OCI-LY7 (cell line): ENCODE results near the gene TRIML1.

Experiments used
- CTCF ChIP-seq: fragments of 200-600 bp; sonication (generic); conservative IDR thresholded peaks from 2 replicates; pipeline ENCODE4 v1.5.1; 2014; ENCODE audit warnings: mild to moderate bottlenecking, antibody characterized with exemption, low read length, moderate library complexity, mixed read lengths
- EZH2phosphoT487 ChIP-seq: fragments of 200-600 bp; sonication (generic); IDR thresholded peaks from 2 replicates; pipeline ENCODE4 v1.6.1; 2018; ENCODE audit warnings: low read depth, borderline replicate concordance, mild to moderate bottlenecking, mixed run types, antibody characterized with exemption, low read length, moderate library complexity, mixed read lengths

DNA sequence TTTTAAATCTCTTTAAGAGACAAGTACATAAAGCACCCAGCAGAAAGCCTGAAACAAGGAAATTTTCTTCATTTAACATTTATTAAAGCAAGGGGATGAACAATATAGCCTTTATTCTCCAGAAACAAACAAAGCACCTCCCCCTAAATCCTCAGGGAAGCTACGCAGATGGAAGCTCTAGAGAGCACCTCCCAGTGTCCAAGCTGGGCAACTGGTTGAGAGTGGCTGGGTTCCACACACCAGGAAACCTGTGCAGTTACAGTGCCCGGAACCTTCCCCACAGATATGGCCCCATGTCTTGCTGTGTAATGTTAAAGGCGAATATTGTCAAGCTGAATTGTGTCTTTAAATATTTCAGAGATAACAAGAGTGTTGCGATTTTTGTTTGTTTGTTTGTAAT is 8.9 kb upstream of the TRIML1 start:
- TF ChIP-seq CTCF (no peak), EZH2phosphoT487 (no peak)
